ENCODE measurements around the gene SPTBN4. TPM values are rescaled to one million over a fixed set of nuclear protein-coding genes. Genes with fewer than 3 reads are reported as not detected.

SPTBN4 gene
- total and polyA plus RNA-seq, 10 of the 15 experiments (the other 5 are each of a cell fraction or from before 2014, with no cell fraction given): 0.04 to 1.1 (median 0.34) TPM; not detected in 1

- no peak for TF ChIP-seq ZBTB33 (IDR thresholded peaks at IDR 0.05)
- TF ChIP-seq ZNF687 (IDR thresholded peaks at IDR 0.05): 0 out of 2 replicates have a peak, but pooled peaks have one; percentile 24
- TF ChIP-seq USF1 (IDR thresholded peaks at IDR 0.05; ENCODE audit: borderline replicate concordance, extremely low read length, insufficient read depth, low read depth, low read length): peak; percentile 1
- no peak for TF ChIP-seq SREBF1 (IDR thresholded peaks at IDR 0.05; ENCODE audit: low read length)
- TF ChIP-seq MTA2 (IDR thresholded peaks at IDR 0.05; ENCODE audit: low read depth): peak; percentile 64; the same call in 1 of the 2 replicates
- TF ChIP-seq NR2C1 (IDR thresholded peaks at IDR 0.05): peak; percentile 69
- TF ChIP-seq SMARCA5 (IDR thresholded peaks at IDR 0.05): 0 out of 2 replicates have a peak, but pooled peaks have one; percentile 71
- no peak for TF ChIP-seq KLF5 (IDR thresholded peaks at IDR 0.05; ENCODE audit: partially characterized antibody)
- TF ChIP-seq GATAD2B (conservative IDR thresholded peaks at IDR 0.05; ENCODE audit: low read depth): peak; percentile 83
- 0 out of 2 replicates have a peak, but pooled peaks have one; percentile 44 for TF ChIP-seq TCF12 (IDR thresholded peaks at IDR 0.05; ENCODE audit: low read depth, low read length)
- peak; percentile 41; the same call in 1 of the 2 replicates for TF ChIP-seq NR2F1 (conservative IDR thresholded peaks at IDR 0.05)
- no peak for TF ChIP-seq RAD21 (IDR thresholded peaks at IDR 0.05; ENCODE audit: insufficient read depth, low read depth, low read length)
- peak; percentile 65; the same call in 1 of the 2 replicates for TF ChIP-seq RELB (IDR thresholded peaks at IDR 0.05; ENCODE audit: low read depth)
- no peak for TF ChIP-seq ZZZ3 (IDR thresholded peaks at IDR 0.05; ENCODE audit: control insufficient read depth, insufficient read length, low read depth)
- TF ChIP-seq ATF7 (IDR thresholded peaks at IDR 0.05; ENCODE audit: low read depth): 0 out of 2 replicates have a peak, but pooled peaks have one; percentile 17
- no peak for TF ChIP-seq CTCF (IDR thresholded peaks at IDR 0.05 in 2 of 3, conservative IDR thresholded peaks at IDR 0.05 in 1 of 3; ENCODE audit: control insufficient read depth in 2 of 3, extremely low read depth in 1 of 3, insufficient read depth in 1 of 3, low read depth in 3 of 3, low read length in 3 of 3)
Observed at GRCh38 chr19:40461669-40462221, 5.1 kb upstream of the SPTBN4 start (continued).
